HG03060 (cell line): ENCODE data around the gene SHISAL2A.

Source experiments
- ATAC-seq: cut with Tn5 transposase; IDR thresholded peaks from one replicate; pipeline ENCODE4 v1.9.1; 2021; ENCODE audit warnings: low read depth, moderate number of reproducible peaks; ENCODE audit not compliant: unreplicated experiment

SHISAL2A gene

DNA sequence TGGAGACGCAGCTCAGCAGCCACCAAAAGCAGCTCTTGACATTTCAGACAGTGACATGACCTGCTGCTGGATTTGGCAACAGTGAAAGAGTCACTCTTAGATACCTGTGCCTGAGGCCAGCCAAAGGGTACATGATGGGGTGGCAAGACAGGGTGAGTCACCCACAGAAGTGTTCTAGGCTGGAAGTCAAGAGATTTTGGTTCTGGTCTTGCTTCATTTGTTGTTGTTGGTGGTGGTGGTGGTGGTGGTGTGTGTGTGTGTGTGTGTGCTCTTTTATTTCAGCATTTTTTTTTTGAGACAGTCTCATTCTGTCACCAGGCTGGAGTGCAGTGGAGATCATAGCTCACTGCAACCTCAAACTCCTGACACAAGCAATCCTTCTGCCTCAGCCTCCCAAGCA is 25.8 kb downstream of the SHISAL2A start:
- ATAC-seq = no peak

DNA sequence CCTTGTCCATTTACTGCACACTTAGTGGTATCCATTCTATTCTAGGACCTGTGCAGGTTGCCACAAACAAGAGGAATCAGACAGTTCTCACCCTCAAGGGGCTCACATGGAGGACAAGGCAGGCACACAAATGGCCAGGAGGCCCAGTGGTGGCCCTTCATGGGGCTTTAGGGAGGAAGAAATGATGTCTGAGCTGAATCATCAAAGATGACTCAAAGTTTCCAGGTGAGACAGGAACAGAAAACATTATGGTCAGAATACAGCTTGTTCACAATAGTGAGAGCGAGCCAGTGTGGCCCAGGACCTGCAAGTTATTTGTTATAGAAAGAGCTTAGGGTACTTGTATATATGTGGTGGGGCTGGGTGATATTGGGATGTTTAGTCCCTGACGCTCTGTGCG is 26.4 kb downstream of the SHISAL2A start:
- peak; percentile 59 for ATAC-seq

DNA sequence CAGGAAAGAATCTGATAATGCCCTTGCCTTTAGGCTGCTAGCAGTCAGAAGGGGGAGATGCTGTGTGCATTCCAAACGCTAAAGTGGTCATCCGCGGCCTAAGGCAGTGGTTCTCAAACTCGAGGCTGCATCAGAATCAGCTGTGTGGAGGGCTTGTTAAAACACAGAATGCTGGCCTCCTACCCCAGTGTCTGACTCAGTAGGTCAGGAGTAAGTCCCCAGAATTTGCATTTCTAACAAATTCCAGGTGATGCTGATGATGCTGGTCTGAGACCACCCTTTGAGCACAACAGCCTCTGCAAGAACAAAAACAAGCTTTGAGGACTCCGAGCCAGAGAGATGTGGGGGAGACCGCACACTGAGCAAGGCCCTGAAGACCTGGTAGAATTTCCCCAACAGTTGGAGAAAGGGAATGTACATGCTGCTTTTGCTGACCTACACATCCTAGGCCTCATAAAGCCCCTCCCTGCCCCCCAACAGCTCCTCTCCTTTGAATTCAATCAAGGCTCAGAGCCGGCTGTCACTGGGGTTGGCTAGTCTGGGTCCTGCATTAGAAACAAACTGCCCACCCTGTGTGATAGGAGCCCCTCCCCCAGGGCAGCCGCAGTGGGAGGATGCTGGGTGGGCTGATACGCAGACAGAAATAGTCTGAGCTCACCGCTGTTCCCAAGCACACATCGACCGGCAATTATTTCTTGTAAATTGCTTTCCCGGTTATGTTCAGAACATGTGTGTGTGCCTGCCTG is 27.1 kb downstream of the SHISAL2A start:
- no peak for ATAC-seq

DNA sequence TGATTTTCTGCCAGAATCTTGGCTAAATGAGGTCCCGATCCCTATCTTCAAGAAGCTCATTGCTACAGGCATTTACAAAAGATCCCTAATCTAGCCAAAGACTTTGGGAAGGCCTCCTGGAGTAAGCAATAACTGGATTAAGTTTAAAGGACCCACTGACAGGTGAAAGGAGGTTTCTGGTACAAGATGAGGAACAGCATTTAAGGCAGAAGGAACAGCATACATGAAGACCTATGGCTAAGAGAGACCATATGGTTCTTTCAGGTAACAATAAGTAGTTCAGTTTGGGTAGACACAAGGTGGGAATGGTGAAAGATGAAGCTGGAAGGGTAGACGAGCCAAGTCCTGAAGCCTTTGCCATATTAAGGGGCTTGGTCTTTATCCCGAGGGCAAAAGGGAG is 27.8 kb downstream of the SHISAL2A start:
- ATAC-seq = no peak

DNA sequence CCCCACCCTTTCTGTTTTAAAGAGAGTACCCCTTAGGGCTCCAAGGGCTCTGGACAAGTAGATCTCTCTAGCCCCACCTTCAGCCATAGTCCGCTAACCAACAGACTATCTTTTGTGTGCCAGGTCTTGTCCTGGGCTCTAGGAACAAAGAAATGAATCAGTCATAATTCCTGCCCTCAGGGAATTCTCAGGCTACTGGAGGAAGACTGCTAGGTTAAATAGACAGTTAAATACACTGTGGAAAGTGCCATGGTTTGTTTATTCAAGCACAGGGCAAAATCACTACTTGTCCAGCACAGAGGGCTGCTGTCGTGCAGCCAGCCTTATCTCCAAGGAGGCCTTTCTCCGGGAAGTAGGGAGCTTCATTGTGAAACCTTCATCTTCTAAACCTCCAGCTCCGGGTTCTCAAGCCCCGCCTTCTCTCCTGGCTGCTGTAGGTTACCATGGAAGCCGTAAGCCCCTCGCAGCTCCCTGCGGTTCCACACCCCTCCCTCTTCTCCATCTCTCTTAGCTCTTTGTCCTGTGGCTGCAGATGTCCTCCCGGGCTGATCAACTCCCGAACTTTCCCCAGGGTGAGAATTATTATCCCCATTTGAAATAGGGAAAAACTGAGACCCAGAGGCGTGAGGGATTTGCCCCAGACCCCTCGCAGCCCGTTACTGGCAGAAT is 29.8 kb downstream of the SHISAL2A start:
- no peak for ATAC-seq

DNA sequence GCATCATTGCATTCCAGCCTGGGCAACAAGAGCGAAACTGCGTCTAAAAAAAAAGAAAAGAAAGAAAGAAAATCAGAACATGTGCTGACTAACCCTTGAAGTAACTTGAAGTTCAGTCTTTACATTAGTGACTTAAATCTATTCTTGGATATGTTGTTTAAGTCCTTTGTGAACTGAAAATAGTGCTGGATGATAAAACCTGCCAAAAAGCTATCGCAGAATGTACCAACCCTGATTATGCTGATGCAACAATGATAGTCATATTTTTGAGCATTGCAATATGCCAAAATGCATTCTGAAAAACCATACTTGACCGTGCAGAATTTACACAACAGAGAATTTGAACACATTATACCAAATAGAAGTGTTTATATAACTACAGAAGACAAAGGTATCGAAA is 30.7 kb downstream of the SHISAL2A start:
- ATAC-seq = no peak

DNA sequence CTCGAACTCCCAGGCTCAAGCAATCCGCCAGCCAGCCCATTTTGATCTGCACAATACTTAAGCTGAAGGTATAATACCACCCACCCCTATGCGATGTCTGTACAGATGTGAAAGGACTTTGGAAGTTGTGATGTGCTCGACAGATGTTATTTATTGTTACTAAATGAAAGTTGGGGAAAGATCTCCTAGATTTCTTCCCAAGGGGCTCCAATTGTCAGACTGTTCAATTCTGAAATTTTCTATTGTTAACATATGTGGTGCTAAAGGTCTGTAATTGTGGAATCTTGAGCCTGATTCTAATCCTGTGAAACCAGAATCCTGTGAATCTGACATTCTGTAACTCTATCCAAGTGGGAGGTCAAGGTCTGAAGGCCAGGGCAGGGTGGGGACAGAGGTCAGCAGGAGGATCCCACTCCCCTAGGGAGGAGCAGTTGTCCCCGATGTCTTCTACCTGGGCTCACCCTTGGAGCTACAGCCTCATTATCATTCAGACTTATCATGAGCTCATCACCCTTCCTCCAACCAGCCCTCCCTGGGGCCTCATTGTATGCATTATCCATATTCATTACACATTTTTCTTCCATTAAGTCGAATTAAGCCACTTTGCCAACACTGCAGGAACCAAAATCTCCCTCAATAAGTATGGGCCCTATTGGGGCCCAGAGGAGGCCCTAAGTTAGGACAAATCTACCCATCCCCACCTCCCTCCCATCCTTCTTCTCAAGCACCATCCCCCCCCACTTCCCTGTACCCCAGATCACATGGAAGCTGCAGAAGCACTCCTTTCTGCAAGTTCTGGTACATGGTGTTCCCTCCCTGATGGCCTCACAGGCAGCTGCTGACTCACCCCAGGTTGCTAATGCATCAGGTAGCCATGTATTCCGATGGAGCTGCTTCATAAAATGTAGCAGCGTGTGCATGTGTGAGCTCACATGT is 32.3 kb downstream of the SHISAL2A start:
- ATAC-seq = no peak

DNA sequence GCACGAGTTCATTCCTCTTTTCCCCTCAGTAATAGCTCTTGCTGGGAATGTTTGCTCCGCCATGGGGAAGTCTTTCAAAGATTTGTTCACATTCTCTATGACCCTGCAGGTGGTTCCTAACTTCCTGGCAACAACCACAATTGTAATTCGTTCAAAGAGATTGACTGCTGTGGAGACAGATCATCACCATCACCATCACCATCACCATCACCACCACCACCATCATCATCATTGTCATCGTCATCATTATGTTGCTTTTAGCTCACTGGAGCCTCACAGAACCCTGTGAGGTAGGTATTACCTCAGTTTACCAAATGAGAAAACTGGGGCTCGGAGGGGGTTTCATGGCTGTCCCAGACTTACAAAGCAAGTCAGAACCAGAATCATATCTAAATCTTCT is 34.3 kb downstream of the SHISAL2A start:
- no peak for ATAC-seq

DNA sequence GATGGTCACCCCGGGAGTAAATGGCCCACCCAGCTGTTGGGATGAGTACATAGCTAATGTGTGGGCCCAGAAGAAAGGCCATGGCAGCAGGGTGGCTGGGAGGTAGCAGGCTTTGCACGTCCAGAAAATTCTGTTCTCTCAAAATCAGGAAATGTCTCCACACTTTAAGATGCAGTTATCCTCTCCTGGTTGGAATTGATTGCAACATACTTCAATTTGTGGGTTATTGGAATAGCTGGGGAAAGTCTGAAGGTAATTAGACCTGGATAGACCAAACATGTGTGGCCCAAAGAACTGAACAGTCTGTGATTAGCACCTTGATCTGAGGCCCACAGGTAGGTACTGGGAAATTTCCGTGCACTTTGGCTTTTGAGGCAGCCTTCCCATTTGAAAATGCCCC is 35.0 kb downstream of the SHISAL2A start:
- ATAC-seq = no peak

DNA sequence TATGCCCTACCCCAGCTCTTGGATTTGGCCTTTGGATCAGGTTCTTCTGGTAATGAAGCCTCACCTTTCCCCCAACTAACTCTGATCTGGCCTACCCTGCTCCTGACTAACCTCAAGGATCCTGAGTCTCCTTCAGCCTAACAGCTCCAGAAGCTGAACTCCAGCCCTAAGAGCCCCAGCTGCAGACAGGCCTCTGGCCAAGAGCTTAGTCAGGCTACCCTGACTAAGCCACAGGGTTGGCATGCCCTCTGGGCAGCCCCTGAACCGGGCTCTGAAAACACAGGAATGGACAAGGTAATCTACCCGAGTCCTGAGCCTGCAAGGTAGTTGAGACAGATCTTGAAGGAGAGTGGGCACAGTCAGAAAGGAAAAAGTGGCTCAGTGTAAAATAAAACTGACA is 35.7 kb downstream of the SHISAL2A start:
- ATAC-seq = no peak

DNA sequence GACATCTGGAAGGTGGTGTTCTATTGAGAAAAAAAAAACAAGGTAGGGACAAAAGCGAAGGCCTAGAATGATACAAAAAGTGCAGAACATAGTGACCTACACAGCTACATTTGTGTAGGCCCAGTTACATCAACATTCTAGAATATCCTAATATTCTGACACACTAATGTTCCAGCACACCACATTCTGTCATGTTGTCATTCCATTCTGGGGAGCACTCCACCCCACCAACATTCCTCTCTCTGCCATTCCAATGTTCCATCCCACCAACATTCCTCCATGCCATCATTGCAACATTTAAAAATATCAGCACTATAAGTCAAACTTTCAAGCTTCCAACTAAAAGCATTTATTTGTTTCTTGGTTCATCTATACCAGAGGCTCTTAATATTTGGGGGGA is 36.7 kb downstream of the SHISAL2A start:
- no peak for ATAC-seq

DNA sequence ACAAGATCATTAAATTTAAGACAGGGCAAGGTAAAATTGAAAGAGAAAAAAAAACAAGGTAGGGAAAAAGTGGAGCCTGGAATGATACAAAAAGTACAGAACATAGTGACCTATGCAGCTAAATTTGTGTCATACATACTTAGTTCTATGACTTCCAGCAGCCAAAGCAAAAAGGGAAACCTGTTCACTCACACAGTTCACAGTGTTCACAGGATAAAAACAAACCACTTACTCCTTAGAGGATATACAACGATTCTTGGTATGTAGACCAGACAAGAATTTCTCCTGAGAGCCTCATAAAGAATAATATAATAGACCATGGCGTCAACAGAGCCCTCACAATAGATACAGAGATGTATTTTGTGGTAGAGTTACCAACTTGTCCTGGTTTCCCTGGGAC is 37.6 kb downstream of the SHISAL2A start:
- no peak for ATAC-seq

DNA sequence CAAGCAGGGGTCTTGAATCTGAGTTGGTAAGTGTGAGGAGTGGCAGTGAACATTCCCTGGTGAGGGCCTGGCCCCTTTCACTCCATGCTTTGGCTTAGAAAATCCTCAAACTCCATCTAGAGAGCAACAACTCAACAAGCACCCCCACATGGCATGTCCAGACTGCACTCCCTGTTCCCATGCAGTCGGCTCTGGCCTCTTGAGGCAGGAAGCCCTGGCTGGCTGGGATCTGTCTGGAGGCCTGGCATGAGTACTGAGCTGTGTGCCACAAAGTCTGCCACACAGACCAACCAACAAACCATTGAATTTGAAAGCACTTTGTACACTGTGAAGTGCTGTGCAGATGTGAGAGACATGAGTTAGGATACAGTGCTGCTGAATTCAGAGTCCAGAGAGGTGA is 40.0 kb downstream of the SHISAL2A start:
- no peak for ATAC-seq

DNA sequence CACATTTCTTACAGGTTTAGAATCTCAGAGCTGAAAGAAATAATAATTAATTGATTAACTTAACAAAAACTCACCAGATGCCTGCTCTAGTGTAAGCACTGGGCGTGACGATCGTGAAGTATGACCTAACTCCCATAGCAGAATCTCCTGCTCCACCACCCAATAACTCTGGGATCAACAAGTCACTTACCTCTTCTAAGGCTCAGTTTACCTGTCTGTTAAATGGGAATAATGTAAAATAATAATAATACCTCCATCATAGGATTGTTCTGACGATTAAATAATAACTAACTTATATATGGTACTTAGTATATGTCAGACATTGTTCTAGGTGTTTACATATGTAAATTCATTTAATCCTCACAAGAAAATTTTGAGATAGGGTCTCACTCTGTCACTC is 40.5 kb downstream of the SHISAL2A start:
- ATAC-seq = no peak

DNA sequence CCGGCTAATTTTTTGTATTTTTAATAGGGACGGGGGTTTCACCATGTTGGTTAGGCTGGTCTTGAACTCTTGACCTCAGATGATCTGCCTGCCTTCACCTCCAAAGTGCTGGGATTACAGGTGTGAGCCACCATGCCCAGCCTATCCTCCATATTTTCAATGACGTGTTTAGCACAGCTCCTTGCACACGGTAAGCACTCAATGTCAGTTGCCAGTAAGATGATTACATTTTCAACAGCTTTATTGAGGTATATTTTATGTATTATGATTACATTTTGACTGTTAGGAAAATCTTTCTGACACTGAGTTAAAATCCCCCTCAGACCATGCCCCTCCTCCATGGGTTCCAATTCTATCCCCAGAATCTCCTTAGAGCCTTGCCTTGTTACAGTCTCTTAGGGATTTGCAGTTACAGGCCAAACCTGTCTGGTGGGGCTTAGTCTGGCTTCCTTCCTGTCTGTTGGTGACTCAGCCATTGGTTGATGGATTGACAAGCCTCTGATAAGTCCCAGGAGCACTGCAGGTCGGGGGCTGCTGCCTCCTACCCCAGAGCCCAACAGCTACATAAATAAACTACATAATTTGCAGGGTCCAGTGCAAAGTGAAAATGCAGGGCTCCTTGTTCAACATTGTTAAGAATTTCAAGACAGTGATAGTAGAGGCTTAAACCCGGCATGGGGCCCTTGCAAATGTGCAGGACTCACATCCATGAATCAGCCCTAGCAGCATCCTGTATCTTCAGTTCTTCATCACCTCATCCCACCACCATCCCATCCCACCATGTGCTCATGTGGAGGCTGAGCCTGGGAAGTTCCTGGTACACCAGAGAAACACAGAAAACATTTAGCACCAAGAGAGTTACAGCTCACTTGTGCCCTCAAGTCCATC is 41.8 kb downstream of the SHISAL2A start:
- no peak for ATAC-seq

DNA sequence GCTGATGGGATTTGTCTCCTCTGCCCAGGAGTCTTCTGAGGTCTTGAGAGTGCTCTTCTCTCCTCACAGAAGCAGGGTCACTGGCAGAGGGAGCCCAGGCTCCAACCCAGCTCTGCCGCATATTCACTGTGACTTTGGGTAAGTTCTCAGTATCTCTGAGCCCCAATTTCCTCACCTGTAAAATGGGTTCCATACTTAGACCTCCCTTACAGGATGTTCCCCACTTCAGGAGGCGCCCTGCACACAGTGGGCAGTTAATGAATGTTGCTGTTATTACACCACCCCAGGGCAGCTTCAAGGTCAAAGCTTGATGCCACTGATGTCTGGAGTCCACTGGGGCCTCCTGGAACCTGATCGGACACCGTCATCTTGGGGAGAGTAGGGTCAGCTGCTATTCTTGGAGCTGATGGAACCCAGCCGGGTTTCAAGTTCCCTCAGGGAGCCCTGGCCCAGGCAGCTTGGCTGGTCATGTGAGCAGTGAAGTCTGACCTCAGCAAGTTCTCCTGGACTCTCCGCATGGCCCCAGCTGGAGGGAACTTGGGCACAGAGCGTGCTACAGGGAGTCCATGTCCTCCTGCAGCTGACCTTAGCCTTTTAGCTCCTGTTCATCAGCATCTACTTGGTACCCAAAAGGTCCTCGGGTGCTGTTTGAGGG is 43.4 kb downstream of the SHISAL2A start:
- ATAC-seq = no peak

DNA sequence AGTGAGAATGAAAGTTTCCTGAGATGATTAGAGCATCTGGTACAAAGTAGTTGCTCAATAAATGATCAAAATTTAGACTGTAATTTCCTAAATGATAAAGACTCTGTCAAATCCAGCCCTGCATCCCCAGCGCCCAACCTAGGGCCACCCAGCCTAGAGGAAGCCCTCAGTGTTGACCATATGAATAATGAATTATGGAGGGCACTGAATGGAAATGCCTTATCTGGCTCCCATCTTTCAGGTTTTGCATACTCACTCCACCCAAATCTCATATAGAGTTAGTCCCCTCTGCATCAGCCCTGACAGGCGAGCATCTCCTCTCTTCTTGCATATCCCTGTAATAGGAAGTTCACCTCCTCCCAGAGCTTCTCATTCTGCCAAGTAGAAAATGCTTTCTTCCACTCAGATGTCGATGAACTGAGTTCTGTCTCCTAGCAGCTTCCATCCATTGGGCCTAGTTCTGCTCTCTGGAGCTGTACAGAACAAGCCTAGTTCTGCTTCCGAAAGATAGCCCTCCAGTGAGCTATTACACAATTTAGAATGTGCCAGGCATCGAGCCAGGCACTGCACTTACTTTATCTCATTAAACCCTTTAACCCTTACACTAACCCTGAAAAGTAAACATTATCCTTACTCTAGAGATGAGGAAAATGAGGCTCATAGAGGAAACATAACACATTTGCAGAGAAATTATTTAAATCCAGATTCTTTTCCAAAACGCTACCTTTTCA is 44.3 kb downstream of the SHISAL2A start:
- ATAC-seq = no peak

DNA sequence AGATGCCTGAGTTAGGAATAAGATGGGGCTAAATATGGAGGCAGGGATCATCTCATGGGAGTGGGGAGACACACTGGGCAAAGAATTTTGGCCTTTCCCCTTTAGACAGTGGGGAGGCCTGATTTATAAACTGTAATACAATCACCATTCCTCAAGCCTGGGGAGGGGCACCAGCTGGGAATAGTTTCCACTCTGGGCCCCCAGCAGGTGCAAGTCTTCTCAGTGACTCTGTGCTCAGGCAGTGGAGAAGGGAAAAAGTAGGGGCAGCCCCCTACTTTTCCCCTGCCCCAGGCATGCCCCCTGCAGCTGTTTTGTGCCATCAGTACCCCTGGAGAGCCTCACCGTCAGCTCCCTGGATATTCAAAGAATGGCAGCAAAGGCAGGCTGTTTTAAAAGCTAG is 46.1 kb downstream of the SHISAL2A start:
- ATAC-seq = no peak

DNA sequence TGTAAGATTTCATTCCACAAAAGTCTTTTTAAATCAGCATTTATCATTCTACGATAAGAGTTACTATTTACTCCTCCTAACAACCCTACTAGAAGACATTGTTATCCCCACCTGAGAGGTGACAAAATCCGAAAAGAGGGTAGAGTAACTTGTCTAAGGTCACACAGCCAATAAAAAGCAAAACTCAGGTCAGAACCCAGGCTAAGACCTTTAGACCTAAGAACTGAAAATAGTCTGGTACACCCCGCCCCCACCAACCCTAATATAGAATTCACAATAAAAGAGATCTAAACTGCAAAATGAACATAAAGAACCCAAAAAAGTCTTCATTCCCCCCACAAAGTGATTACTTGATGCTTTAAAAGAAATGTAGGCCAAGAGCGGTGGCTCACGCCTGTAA is 46.5 kb downstream of the SHISAL2A start:
- no peak for ATAC-seq
